Hippocampal formation (tissue), 2 donors: Measurements from ENCODE around the gene ZNF69.
"Not testable (repeated sequence)": the region's sequence is repeated elsewhere in the genome, so short reads cannot be mapped to it uniquely, and the experiment has no call there.

Experiments
- DNase-seq, 2 donors: peaks; one replicate each; lab custom pipeline; 2025; lab: John Stamatoyannopoulos, UW

The ZNF69 gene

DNA sequence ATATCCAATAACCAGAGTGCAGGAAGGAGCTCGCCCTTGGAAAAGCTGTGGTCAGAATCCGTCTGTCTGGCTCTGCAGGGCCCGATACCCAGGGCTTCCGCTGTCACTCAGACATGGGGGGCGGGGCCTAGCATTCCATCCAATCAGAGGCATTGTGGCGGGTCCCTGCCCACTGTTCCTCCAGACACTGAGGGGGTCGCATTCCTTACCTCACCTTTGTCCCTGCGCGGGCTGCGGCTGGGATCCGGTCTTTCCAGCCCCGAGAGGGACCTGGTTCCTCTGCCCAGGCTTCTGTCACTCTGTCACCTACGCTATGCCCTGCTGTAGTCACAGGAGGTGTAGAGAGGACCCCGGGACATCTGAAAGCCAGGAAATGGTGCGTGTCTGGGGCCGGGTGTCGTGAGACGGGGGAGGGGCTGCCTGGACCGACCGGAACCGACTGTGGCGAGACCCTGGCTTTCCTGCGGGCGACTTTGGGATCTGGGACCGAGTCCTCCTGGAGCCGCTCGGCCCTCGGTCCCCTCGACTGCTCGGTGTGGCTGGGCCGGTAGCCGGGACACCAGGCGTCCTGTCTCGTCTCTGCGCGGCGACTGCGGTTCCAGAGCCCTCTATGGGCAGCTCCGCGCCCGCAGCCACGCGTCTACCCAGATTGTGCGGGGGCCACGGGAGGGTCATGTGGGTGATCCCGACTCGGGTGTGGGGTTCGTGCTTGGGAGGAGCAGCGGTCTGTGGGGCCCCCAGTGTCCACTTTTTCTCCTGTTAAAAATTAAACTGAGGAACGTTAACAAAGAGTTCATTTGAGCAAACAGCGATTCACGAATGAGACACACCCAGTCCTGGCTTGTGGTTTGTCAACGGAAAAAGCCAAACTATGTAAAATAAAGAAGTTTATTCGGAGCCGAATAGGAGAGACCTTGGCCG lies at the start of gene ZNF69:
ZNF69 (plus strand) TSS at position 172 of the 921 bp plus-strand sequence; CDS start at position 314, 142 bp downstream.
- DNase-seq = peak; percentile 45 to 78

DNA sequence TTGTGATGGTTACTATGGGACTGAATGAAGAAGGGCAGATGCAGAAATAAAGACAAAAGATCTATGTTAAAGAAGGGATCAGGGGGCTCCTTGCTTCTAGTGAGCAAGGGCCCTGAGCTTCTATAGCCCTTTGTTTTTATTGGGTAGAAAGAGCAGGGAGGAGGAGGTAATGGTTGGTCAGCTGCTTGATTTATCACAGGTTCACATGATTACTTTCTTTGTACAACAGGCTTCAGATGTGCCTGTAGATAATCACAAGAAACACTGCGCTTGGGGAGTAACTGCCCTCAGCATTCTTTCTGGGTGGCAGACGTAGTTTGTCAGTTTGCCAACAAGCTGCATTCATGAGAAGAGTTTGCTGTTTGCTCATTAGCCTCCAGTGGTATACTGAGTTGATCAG lies 43.9 kb upstream of the ZNF69 start:
- DNase-seq = no peak

DNA sequence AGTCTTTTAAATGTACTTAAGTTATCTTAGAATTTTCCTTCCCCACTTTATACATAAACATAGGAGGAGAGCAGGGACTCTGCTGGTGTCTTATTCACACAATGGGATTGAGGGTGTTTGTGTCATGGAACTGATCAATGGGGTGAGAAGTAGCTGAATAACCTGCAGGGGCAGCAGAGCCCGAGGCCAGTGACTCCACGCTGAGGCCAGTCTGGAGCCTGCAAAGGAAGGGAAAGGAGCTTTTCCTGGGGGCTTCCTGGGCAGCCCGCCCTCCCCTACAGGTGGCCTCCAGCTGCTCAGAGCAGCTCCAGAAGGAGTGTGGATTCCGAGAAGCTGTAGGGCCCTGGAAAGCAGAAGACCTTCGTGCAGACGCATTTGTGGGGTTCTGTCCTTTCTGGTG lies 40.0 kb upstream of the ZNF69 start:
- not testable (repeated sequence) for DNase-seq

DNA sequence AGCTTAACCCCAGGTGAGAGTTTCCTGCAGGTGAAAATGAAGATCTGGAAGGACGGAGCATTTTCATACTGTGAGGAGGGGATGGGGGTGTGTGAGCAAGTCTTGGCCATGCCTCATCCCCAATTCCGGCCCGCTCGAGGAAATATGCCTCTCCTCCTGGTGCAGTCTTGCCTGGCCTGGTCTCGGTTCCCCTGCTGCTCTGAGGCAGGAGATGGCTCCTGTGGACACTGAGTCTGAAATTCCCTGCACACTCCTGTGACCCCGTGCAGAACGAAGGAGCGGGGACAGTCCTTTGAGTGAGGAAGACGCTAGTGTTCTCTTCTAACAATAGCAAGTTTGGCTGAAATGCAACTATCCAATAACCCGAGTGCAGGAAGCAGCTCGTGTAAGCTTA lies 39.4 kb upstream of the ZNF69 start:
- DNase-seq = no peak

DNA sequence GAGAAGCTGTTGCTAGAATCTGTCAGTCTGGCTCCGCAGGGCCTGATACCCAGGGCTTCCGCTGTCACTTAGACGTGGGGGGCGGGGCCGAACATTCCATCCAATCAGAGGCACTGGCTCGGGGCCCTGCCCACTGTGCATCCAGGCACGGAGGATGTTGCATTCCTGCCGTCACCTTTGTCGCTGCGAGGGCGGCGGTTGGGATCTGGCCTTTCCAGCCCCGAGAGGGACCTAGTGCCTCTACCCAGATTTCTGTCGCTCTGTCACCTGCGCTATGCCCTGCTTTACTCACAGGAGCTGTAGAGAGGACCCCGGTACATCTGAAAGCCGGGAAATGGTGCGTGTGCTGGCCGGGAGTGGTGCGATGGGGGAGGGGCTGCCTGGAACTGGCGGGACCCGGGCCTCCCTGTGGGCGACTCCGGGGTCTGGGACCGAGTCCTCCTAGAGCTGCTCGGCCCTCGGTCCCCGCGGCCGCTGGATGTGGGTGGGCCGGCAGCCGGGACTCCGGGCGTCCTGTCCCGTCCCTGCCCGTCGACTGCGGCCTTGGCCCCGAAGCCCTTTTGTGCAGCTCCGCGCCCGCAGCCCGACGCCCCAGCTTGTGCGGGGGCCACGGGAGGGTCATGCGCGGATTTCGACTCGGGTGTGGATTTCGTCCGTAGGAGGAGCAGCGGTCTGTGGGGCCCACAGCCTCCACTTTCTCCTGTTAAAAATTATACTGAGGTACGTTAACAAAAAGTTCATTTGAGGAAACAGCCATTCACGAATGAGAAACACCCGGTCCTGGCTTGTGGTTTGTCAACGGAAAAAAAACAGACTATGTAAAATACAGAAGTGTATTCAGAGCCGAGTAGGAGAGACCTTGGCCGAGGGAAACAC lies 38.8 kb upstream of the ZNF69 start, which contains the start of gene ZNF439:
ZNF439 (plus strand) TSS at position 133 of the 876 bp plus-strand sequence; CDS start at position 275, 142 bp downstream.
- DNase-seq = peak; percentile 90 to 91

DNA sequence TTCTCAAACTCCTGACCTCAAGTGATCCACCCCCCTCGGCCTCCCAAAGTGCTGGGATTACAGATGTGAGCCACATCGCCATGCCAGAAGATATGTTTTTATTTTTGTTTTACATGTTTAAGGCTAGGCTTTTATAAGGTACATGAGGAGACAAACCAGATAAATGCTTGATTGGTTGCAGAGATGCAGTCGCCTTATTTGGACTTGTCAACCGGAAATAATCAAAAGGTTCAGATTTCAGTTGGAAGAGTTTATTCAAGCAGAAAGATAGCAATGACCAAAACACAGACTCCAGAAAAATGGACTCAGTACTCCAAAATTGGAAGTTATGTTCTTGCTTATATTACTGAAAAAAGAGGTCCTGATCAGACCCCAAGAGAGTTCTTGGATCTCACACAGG lies 37.3 kb upstream of the ZNF69 start:
- DNase-seq = not testable (repeated sequence)

DNA sequence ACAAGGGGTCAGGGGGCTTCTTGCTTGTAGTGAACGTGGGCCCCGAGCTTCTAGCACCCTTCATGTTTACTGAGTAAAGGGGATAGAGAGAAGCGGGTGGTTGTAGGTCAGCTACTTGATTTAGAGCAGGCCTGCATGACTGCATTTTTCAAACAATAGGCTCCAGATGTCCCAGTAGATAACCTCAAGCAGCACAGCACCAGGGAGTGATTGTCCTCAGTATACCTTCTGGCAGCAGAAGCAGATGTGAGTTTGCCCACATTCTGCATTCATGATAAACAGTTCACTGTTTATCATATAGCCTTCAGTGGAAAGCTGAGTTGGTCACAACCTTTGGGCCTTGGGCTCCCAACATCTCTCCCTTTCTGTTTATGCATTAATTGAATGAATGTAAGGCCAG lies 34.2 kb upstream of the ZNF69 start:
- no peak for DNase-seq

DNA sequence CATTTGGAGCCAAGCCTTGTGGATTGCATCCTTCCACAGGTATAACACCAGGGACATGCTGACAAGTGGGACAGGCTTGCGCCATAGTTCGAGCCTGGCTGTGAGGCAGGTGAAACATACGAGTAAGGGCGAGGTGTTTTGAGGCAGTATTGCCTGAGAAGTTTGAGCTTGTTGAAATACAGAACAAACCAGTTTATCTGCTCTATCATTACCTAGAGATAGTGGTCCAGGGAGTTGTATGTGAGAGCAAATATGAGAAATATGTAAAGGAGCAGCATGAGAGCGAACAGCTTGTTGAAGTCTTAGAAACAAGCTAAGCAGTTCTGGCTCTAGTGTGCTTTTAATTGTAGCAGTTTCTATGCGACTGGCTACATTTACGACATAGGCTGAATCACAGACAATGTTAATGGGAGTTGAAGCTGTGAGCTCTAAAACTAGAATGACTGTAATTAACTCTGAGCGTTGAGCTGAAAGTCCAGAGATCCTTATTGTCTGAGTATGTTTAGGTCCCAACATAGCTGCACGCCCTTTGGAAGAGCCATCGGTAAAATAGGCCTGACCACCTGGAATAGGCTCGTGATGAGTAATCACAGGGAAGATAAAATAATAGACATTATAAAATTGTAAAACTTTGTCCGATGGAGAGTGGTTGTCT lies 30.9 kb upstream of the ZNF69 start:
- DNase-seq = no peak

DNA sequence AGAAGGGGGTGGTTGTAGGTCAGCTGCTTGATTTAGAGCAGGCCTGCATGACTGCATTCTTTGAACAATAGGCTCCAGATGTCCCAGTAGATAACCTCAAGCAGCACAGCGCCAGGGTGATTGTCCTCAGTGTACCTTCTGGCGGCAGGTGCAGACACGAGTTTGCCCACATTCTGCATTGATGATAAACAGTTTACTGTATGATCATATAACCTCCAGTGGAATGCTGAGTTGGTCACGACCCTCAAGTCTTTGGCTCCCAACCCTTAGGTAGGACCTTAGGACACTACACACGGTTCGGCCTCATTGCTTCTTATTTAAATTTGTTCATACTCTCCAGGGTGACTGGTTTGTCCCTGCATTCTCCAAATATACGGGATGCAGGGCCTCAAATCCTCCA lies 26.9 kb upstream of the ZNF69 start:
- DNase-seq = no peak

DNA sequence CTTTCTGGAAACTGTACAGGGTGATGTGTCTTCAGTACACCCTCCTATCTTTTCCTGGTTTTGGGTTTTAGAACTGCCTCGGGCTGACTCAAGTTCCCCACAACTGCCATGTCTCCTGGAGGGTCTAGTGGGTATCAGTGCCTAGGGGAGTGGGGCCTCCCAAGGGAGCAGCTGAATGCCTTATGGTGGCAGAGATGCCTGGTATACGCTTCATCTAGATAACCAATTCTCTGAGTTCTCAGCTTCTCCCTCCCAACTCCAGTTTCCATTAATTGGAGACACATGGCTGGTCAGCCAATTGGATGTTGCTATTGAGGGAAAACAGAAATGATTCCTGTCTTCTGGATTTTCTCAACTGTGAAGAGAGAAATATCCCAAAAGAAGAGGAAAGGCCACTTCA lies 26.3 kb upstream of the ZNF69 start:
- no peak for DNase-seq

DNA sequence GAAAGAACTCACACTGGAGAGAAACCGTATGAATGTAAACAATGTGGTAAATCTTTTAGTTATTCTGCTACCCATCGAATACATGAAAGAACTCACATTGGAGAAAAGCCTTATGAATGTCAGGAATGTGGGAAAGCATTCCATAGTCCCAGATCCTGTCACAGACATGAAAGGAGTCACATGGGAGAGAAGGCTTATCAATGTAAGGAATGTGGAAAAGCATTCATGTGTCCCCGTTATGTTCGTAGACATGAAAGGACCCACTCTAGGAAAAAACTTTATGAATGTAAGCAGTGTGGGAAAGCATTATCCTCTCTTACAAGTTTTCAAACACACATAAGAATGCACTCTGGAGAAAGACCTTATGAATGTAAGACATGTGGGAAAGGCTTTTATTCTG lies 19.8 kb upstream of the ZNF69 start:
- DNase-seq = not testable (repeated sequence)

DNA sequence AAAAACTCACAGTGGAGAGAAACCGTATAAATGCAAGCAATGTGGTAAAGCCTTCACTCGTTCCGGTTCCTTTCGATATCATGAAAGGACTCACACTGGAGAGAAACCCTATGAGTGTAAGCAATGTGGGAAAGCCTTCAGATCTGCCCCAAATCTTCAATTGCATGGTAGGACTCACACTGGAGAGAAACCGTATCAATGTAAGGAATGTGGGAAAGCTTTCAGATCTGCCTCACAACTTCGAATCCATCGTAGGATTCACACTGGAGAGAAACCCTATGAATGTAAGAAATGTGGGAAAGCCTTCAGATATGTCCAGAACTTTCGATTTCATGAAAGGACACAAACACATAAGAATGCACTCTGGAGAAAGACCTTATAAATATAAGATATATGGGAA lies 19.4 kb upstream of the ZNF69 start:
- no peak for DNase-seq

DNA sequence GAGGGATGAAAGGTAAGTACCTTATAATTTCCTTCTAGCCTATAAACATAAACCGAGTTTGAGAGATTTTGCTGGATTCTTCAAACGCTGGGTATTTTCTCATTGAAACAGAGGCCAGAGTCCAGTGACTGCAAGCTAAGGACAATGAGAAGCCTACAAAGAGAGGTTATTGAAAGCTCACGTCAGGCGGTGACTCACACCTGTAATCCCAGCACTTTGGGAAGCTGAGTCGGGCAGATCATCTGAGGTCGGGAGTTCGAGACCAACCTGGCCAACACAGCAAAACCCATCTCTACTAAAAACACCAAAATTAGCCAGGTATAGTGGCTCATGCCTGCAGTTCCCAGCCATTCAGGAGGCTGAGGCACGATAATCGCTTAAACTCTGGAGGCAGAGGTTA lies 15.0 kb upstream of the ZNF69 start:
- DNase-seq = no peak

DNA sequence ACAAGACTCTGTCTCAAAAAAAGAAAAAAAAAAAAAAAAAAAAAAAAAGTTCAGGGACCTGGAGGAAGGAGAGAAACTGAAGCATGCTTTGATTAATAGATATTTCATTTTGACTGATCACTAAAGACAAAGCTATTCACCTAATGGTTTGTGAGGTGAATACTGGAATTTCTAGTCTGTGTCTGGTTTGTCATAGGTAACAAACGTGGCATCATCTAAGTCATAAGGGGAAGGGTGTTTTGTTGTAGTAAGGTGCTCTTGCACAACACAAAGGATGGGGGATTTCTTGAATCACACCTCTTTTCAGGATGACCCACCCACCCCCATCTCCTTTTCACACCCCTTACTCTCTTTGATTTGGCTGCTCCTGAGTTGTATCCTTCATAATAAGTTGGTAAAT lies 13.8 kb upstream of the ZNF69 start:
- DNase-seq = no peak

DNA sequence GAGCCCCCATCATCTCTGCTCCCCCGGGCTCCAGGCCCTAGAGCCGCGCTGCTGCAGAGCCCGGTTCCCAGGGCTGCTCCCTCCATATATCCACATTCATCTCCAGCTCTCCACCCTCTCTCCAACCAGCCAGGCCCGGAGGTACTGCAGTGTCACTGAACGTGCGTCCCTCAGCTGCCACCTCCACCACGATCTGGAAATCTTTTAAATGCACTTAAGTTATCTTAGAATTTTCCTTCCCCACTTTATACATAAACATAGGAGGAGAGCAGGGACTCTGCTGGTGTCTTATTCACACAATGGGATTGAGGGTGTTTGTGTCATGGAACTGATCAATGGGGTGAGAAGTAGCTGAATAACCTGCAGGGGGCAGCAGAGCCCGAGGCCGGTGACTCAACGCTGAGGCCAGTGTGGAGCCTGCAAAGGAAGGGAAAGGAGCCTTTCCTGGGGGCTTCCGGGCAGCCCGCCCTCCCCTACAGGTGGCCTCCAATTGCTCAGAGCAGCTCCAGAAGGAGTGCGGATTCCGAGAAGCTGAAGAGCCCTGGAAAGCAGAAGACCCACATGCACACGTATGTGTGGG lies 7.8 kb upstream of the ZNF69 start:
- DNase-seq = not testable (repeated sequence)

DNA sequence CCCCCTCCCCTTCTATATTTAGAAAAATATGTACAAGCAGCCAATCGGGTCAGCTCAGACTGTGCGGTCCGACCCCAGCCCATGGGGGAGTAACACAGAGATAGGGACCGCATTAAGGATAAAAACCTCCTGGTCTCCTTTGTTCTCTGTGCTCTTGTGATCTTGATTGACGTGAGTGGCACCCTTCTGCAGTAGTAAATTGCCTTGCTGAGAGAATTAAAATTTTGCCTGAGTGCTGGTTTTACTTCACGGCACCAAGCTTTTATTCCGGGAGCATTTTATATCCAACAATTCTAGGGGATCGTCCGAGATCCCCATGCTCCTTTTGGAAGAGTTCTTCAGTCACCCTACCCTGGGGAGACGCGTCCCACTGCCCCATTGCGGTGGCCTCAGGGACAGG lies 7.0 kb upstream of the ZNF69 start:
- DNase-seq = no peak

DNA sequence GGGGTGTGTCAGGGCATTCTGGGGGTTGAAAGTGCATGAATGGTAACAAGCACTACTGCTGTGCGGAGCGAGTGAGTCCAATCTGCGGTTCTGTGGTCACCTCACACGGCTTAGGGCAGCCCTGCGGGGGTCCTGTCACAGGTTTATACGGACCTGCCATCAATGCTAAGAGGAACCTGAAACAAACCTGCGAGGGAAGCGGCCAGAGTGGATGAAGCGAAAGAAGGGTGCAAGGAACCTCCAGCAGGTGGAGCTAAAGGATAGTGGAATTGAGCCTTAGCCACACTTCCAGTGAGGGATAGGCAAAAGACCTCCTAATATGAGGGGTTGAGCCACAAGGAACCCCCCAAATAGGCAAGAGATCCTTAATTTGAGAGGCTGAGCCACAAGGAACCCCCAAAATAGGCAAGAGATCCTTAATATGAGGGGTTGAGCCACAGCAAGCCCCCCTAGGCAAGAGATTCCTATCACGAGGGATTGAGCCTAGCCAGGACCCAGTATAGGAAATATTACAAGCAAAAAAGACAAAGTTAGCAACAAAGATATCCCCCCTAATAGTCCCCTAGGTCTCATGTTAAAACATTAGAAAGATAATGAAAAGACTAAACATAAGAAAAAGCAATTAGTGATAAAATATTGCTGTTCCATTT lies 6.3 kb upstream of the ZNF69 start:
- DNase-seq = peak in 1 of 2 donors; percentile 35

DNA sequence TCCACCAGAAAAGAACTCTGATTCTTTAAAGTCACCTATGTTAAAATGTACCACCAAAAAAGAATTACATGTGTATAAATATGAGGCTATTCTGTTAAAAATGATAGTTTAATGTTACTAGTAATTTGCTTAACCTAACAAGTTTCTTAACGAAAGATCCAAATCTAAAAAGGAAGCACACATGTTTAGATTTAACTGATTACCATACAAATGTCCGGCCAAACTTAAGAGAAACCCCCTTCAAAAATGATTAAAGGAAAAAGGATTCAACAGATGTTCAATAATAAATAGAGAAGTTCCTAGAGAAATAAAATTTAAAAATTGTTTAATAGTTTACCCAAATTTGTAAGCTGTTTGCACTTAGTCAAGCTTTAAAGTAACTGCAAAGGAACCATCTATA lies 5.0 kb upstream of the ZNF69 start:
- DNase-seq = no peak

DNA sequence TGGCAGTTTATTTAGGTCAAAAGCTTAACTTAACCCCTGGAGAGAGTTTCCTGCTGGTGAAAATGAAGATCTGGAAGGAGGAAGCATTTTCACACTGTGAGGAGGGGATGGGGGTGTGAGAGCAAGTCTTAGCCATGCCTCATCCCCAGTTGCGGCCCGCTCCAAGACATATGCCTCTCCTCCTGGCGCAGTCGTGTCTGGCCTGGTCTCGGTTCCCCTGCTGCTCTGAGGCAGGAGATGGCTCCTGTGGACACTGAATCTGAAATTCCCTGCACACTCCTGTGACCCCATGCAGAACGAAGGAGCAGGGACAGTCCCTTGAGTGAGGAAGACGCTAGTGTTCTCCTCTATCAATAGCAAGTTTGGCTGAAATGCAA lies 360 bp upstream of the ZNF69 start:
- DNase-seq = no peak

DNA sequence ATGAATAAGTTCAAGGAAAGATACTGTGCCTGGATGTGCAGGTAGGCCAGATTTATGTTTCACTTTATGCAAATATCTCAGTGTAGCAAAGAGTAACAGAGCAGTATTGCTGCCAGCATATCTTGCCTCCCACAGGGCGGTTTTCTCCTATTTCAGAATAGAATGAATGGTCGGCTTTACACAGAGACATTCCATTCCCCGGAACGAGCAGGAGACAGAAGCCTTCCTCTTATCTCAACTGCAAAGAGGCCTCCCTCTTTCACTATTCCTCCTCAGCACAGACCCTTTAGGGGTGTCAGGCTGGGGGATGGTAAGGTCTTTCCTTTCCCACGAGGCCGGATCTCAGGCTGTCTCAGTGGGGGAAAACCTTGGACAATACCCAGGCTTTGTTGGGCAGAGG lies 2.3 kb downstream of the ZNF69 start:
- DNase-seq = not testable (repeated sequence)

DNA sequence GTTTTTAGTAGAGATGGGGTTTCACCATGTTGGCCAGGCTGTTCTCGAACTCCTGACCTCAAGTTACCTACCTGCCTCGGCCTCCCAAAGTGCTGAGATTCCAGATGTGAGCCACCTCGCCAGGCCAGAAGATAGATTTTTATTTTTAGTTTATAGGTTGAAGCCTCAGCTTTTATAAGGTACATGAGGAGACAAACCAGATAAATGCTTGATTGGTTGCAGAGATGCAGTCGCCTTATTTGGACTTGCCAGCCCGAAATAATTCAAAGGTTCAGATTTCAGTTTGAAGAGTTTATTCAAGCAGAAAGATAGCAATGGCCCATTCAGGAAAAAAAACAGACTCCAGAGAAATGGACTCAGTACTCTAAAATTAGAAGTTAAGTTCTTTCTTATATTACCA lies 3.1 kb downstream of the ZNF69 start:
- no peak for DNase-seq
